NCI-H2029 (cell line): Measurements from ENCODE around the gene CEPT1.

Experiments
- DNase-seq: peaks from one replicate; lab custom pipeline; 2025; lab: John Stamatoyannopoulos, UW

Gene CEPT1

DNA sequence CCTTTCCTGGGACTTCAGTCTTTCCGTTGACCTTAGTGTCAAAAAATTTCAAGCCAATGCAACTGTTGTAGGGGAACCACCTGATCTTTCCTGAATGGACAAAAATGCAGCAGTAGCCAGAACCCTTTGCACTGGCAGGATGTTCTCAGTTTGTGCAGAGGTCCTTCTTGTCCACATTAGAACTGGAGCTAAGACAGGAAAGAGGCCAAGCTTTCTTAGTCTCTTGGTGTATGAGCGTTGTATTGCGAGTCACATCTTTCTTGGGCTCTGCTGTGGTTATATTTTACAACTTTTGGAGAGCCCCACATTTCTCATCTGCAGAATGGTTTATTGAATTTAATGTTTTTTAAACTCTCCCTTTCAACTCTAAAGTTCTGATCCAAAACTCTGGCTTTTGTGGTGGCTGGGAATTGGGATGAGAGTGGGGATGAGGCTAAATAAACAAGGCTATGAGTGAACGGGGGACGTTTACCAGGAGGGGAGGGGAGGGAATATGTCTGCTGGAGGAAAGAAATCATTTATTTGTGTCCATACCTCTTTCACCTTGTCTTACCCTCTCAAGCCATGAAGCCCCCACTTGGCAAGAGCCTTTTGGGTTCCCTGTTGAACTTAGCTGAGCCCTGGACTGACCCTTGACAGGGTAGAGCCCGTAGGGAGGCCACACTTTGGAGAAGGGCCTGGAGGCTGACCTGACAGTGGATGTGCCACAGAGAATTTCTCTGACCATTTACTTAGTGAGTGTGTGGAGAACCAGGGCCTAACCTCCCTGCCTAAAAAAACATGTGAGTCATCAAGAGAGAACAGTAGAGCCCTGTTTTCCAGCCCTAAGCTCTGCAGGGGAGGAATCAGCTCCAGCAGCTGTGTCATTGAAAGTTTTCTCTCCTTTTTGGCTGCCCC is 88.1 kb downstream of the CEPT1 start:
- no peak for DNase-seq

- DNase-seq = no peak
Measured at GRCh38 chr1:111228748-111229126, 88.7 kb downstream of the CEPT1 start.

DNA sequence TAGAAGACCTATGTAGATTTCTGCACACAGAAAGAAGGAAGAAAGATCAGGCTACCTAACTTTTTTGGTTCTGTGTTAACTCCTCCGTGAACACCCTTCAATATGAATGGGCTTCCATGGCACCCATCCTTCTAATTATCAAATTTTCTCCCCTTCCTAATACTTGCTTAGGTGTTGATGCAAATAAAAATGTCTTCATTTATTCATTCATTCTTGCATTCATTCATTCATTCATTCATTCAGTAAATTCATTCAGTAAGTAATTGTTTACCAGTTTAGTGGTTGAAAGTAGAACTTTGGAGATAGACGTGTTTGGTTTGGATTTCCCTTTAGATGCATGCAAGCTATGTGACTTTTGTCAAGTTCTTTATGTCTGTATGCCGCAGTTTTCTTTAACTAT is 92.1 kb downstream of the CEPT1 start:
- no peak for DNase-seq

- no peak for DNase-seq
Measured at GRCh38 chr1:111234258-111234657, 94.2 kb downstream of the CEPT1 start.
